ENCODE data around the gene GCLC.
"Not testable (repeated sequence)": the region's sequence is repeated elsewhere in the genome, so short reads cannot be mapped to it uniquely, and the experiment has no call there.

The GCLC gene

DNA sequence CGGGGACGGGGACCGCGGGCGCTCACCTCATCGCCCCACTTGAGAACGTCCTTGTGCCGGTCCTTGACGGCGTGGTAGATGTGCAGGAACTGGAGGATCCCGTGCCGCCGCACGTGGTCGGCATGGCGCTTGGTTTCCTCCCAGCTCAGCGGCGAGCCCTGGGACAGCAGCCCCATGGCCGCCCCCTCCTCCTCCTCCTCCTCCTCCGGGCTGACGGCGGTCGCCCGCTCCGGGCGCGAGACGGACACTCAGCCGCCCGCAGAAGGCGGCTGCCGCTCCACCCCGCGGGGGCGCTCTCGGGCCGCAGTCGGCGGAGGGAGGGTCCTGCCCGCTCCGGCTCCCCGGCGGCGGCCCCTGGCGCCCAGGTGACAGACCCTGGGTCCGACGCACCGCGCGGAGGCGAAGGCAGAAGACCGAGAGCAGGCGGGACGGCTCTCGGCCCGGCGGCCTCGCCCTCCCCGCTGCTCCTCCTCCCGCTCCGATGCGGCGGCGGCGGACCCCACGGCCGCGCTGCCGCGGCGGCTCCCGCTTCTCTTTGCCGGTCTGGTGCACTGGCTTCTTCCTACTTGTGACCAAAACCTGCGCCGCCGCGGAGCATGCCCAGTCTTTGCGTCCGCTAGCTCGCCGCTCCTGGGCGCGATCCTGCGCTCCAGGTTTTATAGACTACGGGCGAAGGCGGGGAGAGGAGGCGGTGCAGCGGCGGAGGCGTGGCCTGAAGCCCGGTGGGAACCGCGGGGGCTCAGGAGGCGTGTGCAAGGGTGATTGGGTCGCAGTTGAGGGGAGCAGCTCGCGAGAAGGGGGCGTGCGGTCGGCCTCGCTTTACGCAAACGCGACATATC is at the start of gene GCLC:
GCLC (minus strand) TSS at position 632 of the 839 bp plus-strand sequence; CDS start at position 176, 456 bp downstream.
- DNase-seq: peak; percentile 98

DNA sequence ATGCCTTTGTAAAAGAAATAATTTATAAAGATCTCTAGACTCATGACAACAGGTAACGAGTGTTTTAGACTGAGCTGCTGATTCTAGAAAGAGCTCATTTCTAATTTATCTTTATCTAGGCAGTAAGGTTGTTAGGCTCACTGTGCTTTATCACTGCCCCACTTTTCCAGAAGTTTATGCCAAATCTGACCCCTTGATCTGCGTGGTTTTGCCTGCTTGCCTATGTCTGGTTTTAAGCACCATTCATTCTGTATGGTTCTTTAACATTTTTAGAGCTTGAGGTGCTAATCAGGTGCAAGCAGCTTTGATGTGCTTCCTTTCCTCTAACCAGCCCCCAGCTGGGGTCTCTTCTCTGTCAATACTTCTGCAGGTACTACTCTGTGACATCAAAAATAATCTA is 49.7 kb upstream of the GCLC start:
- no peak for DNase-seq

DNA sequence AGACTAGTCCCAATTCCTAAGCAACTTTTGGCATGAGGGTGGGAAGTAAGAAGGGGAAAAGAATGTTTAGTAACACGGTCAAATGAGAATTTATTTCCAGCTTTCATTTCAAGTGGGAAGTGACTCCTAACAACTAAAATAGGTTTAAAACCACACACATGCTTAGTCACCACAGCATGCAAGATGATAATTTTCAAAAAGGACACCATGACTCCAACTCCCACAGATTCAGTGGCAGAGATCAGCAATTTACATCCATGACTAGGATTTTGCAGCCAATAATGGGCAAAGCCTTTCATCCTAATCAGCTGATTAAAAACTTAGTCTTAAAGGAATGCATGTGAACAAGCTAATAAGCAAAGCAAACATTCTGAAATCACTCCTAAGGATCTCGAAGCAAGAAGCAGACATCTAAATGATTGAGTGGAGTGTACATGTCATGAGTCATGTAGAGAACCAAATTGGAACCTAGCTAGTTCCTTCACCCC is 48.1 kb upstream of the GCLC start:
- DNase-seq: no peak

DNA sequence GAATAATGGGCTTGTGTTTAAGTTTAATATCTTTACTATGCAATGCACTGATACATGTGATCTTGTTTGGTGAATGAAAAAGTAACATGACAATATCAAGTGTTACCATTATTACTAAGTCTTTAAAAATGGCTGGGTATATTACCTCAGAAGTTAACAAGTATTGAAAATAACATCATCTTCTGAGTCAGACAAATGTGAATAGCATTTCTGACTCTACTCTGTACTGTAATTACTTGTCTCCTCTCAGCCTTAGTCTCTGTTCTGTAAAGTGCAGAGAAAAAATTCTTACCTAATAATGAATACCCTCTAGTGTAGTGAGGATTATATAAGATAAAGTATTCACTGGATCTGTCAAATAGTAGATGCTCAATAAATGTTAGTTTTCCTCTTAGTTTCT is 47.0 kb upstream of the GCLC start:
- no peak for DNase-seq

DNA sequence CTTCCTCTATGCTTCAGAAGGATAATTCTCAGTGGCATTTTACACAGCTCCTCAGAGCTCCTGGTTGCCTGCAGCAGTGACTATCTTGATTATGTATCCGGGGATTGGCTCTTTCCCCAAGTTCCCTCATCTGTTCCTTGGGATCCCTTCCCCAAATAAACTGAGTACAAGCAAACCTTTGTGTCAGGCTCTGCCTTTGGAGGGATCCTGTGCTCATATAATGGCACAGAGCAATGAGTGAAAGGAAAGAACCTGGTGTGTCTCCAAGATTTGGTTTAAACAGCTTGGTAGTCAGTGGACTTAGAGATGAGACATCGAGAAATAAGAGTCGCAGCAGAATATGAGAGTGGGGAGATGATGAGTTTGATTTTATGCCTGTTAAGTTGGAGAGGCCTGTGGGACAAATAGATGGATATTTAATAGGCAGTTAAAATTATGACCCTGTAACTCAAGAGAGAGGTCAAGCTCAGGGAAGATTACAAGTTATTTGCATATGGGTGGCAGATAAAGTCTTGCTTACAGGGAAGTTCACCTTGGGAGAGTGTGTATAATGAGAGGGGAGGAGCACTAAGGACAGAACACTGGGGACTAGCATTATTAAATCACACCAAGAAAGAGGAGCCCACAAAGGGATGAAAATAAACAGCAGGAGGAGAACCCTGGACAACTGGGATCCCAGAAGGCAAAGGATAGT is 44.1 kb upstream of the GCLC start:
- no peak for DNase-seq

DNA sequence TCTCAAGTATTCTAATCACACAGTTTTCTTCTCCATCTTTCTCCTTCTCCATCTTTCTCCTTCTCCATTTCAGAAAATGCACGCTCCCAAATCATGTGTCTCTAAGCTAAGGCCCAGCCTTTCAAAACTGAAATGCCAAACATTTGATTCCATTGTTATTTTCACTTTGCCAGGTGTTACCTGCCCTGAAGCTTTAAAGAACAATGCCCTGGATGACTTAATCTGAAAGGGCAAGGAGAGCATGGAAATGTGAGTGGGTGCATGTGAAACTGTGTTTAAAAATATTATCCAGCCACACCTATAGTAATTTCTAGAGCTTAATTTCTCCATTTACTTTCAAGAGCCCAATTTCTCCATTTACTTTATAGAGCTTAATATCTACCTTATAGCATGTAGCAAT is 42.4 kb upstream of the GCLC start:
- no peak for DNase-seq

DNA sequence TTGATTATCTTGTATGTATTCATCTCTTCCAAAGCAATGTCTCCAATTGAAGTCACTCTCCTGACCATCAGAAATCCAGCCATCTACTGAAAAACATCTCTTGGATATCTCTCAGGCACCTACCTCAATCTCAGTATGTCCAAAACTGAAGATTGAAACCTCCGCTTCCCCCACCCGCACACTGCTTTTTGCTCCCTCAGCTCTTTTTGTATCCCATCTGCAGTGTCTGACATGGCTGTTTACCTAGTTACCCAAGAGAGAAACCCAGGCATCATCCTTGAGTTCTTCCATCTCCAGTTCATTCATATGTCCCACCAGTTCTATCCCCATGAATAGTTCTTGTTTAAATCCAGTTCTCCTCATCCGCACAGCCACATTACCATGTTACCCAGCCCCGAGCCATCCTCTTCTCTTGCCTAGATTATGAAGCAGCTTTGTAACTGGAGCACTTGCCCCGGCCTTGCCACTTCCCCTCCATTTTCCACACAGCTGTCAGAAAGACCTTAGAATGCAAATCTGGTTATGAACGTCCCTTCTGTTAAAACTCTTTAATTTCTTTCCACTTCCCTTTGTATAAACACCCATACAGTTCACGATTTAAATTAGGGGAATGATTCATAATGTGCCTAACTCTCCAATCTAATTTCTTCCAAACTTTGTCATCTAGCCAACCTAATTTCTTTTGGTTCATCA is 40.5 kb upstream of the GCLC start:
- DNase-seq: no peak

DNA sequence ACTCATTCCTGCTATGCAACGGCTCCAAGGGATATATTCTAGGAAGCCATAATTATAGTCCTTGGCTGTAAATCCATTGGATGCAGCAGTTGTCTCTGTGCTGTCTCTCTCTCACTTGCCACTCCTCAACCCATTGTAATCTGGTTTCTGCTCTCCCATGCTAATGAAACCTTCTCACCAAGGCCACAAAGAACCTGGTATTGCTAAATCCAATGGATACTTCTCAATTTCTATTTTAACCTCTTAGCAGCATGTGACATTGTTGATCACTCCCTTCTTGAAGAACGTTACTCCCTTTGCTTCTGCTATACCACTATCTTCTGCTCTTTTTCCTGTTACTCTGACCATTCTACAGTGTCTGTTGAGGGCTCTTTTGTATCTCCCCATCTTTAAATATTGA is 39.8 kb upstream of the GCLC start:
- no peak for DNase-seq

DNA sequence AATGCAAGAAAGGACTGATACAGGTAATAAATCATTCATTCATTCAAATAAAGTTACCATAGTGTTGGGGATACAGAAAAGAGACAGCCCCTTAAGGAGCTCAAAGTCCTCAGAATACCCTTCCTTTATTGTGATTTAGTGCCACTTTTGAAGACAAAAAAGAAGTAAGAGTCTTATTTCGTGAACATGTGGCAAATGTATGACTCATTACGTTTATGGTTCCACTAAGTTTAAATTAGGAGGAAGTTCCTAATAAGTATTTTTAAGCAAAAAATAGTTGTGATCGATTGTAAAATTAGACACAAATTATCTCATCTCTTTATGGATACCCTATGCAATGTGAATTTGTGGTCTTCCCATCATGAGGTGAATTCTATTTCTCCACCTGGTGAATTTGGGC is 38.5 kb upstream of the GCLC start:
- no peak for DNase-seq

DNA sequence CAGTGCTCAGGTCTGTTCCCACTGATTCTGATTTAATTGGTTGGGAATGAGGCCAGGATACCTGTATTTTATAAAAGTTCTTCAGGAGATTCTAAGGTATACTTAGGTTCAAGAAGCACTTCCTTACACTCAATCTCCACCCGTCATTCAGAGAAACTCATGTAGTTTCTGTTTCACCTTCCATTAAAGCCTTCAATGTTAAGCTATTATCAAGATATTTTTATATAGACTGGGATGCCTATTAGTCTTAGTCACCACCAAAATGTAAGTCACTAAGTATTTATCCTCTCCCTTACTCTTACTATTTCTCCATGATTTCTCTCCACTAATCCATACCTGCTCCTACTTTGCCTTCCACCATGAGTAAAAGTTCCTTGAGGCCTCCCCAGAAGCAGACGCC is 38.1 kb upstream of the GCLC start:
- DNase-seq: no peak

DNA sequence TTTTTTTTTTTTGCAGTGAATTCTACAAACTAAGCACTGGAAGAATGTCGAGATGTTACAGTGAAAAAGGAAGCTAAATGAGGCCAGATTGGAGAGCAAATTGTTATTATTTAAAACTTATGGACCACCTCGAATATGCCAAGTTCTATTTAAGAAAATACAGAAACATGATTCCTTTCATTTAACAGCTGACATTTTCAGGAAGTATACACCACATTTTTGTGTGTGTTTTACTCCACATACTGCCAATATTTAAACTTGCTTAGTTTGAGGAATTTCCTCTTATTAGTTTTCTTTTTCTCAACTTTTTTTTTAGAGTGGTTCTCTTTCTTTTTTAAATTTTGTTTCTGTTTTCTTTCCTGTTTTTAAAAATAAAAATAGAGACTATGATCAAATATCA is 37.0 kb upstream of the GCLC start:
- no peak for DNase-seq

DNA sequence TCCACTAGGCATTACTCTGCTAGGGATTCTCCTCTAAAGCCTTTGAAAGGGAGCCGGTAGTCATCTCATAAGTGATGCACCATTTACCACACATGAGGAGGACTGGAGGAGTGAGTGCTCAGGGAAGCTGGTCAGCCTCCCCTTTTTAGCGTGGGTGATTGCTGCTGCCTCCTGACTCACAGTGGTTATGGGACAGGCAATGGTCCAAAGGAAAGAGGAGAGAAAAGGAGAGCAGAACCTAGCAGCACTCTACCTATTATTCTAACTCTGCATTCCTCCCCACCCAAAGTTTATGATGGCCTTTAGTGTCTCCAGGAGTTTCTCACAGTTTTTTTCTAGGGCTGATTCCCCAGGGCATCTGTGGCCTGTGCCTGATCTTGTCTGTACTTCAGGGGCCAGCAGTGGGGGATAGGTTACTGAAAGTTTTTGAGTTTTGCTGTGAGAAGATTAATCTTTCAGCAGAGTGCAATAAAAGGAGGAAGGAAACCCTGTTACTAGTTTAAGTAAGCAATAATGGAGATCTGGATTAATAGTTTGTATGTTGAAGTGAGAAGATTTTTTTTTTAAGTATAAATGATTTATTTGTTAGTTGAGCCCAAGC is 36.4 kb upstream of the GCLC start:
- DNase-seq: no peak

DNA sequence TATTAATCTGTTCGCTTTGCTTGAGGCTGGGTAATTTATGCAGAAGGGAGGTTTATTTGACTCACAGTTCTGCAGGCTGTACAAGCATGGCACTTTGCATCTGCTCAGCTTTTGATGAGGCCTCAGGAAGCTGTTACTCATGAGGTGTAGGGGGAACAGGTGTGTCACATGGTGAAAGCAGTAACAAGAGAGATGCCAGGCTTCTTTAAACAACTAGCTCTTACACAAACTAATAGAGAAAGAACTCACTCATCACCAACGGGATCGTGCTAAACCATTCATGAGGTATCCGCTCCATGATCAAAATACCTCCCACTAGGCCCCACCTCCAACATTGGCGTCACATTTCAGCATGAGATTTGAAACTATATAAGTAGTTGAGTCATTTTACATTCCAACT is 34.4 kb upstream of the GCLC start:
- DNase-seq: no peak

DNA sequence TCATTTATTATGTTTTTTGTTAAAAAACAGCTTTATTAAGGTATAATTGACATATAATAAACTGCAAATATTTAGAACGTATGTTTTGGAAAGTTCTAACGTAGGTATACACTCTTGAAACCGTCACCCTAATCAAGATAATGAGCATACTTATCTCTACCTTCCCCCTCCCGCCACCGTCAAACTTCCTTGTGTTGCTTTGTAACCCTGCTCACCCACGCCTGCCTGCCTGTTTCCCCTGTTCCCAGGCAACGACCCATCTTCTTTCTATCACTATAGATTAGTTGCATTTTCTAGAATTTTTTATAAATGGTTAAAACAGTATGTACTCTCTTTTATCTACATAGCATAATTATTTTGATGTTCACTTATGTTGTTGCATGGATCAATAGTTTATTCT is 33.5 kb upstream of the GCLC start:
- no peak for DNase-seq

DNA sequence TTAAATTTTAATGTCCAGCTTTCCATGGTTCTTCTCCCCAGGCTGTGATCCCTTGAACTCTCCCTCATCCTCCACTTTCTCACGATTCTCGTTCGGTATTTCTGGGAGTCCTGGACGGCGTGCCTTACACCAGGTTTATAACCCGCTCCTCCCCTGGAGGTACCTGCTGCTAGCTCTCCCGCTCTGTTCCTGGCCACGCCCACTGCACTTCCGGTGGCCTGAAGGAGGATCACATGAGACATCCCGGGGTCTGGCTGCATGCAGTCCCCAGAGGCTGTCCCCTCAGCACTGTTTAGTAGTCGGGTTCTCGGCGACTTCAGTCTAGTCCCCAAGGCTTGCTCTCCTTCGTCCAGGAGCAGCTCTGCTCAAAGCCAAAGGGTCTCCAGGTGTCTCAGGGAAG is 28.4 kb upstream of the GCLC start:
- DNase-seq: no peak

DNA sequence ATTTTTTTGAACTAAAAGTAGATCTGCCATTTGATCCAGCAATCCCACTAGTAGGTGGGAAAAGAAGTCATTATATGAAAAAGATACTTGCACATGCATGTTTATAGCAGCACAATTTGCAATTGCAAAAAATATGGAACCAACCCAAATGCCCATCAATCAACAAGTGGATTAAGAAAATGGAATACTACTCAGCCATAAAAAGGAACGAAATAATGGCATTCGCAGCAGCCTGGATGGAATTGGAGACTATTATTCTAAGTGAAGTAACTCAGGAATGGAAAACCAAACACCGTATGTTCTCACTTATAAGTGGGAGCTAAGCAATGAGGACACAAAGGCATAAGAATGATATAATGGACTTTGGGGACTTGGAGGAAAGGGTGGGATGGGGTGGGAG is 27.5 kb upstream of the GCLC start:
- not testable (repeated sequence) for DNase-seq

DNA sequence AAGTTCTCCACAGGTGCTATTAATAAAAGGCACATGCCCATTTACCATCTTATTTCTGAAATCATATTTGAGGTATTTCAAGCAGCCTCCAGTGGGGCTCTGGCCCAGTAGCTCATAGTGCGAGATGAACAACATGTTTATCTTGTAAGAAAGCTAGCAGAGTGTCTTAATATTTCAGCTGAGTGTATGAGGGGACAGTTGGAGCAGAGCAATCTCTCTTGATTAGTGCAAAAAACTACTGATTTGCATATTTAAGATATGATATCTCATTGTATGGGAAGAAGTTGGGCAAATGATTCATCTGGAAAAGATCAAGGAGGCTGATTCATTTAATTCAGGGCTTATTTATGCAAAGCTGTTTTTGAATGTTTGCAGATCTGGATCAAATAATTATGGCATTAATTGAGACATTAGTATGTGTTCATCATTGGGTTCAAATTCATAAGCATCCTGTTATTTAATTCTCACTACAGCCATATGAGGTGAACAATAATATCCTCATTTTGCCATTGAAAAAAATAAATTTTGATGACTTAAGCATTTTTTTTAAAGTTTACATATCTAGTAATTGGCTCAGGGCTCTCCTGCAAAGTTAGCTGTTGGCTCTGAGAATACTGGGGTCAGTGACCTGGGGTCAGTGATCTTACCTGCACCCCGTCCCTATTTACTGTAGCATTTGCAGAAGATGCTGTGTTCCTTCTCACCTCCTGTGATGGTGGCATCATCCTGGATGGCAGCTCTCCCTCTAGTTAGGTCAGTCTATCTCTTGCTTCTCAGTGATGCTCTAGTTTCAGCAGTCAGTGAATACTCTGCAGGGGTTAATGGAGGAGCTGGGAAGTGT is 24.1 kb upstream of the GCLC start:
- DNase-seq: no peak

DNA sequence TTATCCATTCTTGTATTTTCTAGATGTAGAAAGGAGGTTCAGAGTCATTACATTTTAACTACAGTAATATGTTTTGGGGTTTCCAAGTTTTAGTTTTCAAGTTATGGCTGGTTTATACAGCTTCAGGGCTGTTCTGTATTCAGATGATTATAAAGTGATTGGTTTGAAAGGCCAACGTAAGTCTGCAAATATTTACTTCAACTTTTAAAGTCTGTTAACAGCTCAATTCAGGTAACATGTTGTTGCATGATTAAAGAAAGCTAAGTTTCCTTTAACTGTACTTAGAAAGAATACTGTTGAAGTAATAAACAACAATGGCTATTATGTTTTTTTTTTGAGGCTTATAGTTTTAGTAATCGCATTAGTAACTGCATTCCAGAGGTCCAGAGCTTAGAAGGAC is 22.8 kb upstream of the GCLC start:
- DNase-seq: no peak

DNA sequence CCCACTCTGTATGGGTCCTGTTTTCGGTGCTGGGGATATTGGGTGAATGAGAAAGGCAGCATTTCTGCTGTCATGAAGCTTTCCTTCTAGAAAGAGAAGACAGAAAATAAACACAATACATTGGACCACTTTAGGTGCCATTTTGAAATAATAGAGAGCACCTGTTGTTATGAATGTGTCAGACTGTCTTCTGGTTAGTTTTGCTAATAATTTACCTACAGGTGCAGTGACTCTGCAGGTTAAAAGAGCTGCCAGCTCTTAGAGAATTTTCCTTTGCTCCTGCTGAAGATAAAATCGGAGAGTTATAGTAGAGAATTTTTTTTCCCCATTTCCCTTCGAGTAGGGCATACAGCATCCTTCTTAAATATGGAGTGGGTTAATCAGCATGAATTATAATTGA is 21.9 kb upstream of the GCLC start:
- peak; percentile 87 for DNase-seq

DNA sequence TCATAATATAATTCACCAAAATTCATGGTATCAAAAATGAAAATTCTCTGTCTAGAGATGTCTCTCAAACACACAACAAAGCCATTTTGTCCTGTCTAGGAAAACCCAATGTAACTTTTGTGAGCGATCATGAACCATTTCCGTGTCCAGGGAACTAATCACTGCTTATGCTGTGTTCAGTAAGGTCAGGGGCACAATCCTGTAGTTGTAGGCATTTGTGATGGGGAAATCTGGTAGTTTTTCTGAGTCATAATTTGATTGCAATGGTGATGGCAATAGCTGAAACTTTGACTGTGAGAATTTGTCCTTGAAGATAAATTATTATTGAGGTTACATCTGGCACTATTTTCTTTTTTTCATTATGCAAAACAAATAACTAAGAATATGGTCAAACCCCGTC is 21.0 kb upstream of the GCLC start:
- DNase-seq: no peak

DNA sequence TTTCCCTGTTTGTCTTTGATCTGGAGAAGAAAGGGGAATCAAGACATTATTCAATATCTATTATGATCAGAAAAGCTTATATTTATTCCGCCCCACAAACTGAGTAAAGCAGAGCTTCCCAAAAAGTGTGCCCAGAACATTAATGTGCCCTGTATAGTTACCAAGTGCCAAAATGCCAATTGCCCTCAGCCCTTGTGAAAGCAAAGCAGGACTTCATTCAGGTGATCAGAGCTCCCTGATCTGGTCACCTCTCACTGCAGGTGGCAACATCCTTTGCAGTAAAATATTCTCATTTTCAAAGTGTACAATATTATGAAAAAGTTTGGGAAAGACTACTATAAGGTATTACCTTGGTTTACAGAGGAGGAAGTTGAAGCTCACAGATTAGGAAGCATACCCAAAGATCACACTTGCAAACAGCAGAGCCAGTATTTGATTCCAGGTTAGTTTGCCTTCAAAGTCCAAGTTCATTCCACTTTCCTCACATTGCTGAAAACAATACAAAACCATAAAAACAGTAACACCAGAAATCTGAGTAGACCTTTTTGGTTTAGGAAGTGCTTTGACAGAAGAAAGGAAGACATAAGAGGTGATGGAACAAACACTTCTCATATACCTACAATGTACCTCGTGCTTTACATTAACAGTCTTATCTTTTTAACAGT is 19.6 kb upstream of the GCLC start:
- no peak for DNase-seq
